SK-N-MC (cell line): ENCODE data around the gene CBFA2T2.

Experiments
- EZH2 ChIP-seq: fragments of 200-600 bp; sonication (generic); IDR thresholded peaks from one replicate; pipeline ENCODE4 v1.6.1; 2017; ENCODE audit warnings: antibody characterized with exemption
- POLR2AphosphoS5 ChIP-seq: IDR thresholded peaks from 2 replicates; pipeline ENCODE4 v1.6.1; 2012; ENCODE audit warnings: mild to moderate bottlenecking, low read depth, low read length, borderline replicate concordance

- TF ChIP-seq EZH2 (no peak), POLR2AphosphoS5 (peak; percentile 85)
Observed at GRCh38 chr20:33663161-33664084, 173.5 kb downstream of the CBFA2T2 start.
